ENCODE data around the gene SPEF2.
"Not testable (repeated sequence)": the region's sequence is repeated elsewhere in the genome, so short reads cannot be mapped to it uniquely, and the experiment has no call there.

SPEF2 gene

DNA sequence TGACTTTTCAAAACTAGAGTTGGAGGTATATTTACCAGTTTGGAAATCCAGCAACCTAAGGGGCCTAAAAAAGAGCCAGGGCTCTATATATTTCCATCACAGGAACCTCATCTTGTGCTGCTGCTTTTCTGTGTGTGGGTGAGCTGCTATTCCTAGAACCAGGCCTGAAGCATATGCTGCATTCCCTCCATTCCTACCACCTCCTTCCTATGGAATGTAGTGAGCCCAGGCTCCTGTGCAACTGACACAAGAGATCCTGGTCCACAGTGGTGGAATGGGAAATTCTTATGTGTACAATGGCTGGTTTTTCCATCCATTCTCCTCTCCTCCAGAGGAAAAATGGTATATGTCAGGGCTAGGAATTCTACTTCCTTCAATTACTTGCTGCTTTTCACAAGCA lies 39.1 kb downstream of the SPEF2 start:
- DNase-seq = no peak

DNA sequence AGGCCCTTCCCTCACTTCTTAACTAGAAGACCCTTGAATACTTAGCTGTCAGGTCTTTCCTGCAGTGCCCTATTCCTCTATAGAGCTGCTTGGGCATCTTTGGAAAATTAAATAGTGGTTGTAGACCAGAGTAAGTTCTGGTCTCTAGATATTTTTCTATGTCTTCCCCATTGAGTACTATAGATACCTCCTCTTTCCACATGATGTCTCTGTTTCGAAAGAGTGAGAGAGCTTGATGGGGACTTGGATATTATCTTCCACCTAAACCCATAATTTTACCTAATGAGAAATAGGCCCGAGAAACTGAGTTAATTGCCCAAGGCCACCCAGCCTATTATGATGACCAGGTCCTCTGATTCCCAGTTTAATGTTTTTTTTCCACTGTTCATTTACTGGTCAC lies 40.2 kb downstream of the SPEF2 start:
- DNase-seq = no peak

DNA sequence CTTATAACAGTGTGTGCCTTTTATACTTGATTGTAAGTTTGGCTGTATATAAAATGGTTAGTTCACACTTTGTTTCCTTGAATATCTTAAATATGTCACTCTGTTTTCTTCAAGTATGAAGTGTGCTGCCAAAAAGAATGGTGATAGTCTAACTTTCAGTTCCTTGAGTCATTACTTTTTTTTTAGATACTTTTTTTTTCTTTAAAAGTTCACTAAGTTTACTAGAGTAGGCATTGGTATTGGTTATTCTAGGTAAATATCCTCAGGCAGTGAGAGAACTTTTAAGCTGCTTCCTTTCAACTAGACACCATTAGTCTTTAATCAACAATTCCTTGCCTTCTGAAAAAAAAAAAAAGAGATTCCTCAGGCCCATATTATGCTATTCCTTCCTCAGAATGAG lies 41.9 kb downstream of the SPEF2 start:
- DNase-seq = no peak

DNA sequence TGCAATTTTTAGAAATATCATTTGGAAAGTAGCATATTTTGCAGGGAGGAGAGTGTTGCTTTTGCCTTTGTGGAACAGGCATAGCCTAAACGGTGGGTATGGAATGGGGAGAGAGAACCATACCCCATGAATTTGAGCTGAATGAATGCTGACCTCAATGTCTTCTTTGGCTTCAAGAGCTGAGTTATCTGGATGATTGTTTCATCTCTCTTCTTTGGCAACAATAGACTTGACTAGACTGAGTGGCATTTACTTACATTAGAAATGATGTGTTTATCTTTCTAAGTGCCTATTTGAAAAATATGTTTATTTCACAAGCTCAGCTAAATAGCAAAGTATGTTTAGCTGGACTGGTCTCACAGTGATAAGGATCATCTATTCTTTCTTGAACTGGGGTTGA lies 42.8 kb downstream of the SPEF2 start:
- DNase-seq = no peak

DNA sequence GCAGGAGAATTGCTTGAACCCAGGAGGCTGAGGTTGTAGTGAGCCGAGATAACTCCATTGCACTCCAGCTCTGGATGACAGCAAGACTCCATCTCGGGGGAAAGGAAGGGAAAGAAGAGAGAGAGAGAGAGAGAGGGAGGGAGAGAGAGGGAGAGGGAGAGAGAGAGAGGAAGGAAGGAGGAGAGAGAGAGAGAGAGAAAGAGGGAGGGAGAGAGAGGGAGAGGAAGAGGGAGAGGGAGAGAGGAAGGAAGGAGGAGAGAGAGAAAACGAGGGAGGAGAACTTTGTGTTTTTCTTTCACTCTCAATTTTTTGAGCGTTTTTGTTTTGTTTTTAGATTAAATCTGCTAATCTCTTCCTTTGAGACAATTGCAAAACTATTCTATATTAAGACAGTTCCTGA lies 46.9 kb downstream of the SPEF2 start:
- no peak for DNase-seq

DNA sequence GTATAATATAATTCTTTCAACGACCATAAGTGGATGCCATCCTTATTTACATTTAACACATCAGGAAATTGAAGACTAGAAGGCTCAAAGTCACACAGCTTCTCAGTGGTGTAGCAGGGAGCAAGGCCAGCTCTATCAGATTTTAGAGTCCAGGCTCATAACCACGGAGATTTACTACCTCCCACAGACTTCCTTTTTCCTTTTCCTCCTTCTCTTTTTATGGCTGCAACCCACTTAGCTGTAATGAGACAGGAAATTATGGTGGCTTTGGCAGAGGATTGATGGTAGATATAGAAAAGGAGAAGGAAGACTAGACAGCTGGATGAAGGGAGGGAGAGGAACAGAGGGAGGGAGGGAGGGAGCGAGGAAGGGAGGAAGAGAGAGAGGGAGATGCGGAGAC lies 47.4 kb downstream of the SPEF2 start:
- no peak for DNase-seq

DNA sequence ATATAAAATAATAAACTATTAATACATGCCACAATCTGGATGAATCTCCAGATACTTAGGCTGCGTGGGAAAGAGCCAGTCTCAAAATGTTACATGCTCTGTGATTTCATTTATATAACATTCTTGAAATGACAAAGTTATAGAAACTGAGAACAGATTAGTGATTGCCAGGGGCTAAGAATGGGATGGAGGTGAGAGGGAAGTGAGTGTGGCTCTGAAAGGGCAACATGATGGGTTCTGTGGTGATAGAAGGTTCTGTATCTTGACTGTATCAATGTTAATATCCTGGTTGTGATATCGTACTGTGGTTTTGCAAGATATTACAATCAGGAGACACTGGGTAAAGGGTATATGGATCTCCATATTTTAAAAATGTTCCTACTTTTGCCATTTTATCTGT lies 50.7 kb downstream of the SPEF2 start:
- no peak for DNase-seq

DNA sequence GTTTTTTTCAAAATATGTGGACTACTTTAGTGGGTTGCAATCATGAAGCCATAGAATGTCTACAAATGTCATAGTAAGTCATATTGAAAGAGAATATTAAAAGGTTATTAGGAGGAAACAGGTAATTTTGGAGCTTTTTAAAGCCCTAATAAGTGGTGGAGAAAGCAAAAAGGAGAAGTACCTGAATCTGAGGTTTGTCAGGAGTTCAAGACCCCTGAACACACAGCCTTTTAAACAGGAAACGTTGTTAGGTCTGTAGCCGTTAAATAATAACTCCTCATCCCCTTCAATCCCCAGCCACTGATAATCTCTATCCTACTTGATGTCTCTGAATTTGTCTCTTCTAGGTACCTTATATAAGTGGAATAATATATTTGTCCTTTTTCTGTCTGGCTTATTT lies 51.1 kb downstream of the SPEF2 start:
- DNase-seq = no peak

DNA sequence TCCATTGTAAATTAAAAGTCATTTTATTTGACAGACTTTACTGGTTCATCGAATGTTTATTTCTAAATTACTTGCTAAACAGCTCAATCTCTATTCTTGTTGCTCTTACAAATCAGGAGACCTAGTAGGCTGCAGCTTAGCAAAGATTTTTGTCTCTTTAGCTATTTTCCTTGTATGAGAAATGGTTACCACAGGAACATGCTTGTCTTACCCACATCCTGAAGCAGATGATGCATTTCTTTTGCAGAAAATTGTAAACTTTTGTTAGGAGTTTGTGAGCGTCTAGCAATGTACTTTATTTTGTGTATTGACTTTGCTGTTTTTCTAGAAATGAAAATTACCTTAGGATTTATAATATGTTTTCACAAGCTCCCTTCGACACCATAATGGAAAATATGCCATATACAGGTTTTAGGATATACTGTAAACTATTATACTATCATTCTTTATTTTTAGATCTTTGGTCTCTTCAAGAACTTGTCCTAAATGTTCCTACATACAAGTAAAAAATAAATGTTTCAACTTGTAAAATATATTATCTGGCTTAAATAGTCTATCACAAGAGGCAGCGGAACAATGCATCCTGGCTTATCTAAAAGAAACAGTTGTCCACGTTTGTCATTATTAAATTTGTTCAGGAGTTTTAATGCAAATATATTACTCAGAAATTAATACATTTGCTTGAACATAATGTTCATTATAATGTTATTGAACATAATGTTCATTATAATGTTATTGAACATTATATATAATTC lies 54.1 kb downstream of the SPEF2 start:
- DNase-seq = no peak

DNA sequence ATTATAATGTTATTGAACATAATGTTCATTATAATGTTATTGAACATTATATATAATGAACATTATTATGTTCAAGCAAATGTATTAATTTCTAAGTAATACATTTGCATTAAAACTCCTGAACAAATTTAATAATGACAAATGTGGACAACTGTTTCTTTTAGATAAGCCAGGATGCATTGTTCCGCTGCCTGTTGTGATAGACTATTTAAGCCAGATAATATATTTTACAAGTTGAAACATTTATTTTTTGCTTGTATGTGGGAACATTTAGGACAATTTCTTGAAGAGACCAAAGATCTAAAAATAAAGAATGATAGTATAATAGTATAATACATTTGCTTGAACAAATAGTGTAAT lies 54.6 kb downstream of the SPEF2 start:
- DNase-seq = not testable (repeated sequence)

DNA sequence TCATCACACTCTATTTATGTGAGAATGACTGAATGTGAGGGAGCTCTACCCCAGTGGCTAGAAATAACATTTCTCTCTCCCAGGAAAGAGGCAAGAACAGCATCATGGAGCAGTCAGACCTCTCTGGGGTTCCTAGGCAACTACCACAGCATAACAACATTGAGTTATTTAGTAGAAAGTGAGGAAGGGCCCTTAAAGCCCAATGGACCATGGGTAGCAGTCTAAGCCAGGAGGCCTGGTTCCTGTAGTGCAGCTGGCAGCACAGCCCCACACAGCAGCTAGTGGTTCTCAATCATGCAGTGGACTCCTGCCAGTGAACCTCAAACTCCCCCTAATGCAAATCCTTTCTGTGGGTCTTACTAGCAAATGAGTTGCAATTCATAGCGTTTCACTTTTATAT lies 55.3 kb downstream of the SPEF2 start:
- no peak for DNase-seq

DNA sequence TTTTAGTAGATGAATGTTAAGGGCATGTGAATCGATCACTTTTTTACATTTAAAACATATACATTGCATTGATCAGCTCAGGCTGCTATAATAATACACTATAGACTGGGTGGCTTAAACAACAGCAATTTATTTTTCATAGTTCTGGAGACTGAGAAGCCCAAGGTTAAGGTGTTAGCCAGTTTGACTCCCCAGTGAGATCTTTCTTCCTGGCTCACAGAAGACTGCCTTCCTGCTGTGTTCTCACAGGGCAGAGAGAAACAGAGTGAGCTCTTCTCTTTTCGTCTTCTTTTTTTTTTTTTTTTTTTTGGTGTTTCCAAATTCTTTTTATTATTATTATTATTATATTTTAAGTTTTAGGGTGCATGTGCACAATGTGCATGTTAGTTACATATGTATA lies 56.4 kb downstream of the SPEF2 start:
- DNase-seq = no peak

DNA sequence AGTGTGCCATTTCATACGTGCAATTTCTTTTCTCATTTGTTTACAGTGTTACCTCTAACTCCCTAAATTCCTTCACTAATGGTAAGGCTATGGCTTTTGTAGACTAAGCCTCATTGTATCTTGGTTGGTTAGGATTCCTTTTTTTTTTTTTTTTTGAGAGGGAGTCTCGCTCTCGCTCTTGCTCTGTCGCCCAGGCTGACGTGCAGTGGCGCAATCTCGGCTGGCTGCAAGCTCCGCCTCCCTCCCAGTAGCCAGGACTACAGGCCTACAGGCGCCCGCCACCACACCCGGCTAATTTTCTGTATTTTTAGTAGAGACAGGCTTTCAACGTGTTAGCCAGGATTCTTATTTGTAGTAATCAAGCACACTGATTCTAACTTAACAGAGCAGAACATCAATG lies 57.7 kb downstream of the SPEF2 start:
- DNase-seq = no peak

DNA sequence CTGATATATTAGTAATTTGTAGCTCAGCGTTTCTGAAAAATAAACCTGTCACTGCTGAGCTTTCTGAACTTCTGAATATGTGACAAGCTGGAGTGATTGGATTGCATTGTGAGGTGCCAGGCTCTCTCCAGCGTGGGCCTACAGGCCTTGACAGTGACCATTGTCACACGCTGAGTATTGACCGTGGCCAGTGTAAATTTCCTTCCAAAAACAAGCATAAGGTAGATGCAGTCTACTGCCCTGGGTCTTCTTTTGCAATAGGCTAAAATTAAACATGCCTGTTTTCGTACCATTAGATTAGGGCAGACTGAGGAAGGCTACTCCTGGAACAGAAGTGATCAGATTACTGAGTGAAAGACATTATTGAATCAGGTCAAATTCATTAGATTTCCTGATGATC lies 60.2 kb downstream of the SPEF2 start:
- DNase-seq = no peak

DNA sequence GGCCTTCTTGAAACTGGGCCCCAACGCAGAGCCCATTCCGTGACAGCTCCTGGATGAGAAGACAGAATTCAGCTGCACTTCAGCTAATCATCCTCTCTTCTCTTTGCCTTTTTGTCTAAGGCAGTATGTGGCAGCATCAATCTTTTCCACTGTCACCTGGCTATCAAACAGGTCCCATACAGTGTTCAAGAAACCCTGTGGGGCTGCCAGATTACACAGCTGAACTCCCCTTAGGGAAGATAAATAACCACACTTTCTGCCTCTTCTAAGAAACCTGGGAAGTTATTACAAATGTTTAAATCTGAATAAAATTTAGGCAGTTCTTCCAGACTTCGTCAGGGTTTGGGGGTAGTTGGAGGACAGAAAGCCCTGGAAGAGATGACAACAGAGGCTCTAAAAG lies 61.0 kb downstream of the SPEF2 start:
- DNase-seq = no peak

DNA sequence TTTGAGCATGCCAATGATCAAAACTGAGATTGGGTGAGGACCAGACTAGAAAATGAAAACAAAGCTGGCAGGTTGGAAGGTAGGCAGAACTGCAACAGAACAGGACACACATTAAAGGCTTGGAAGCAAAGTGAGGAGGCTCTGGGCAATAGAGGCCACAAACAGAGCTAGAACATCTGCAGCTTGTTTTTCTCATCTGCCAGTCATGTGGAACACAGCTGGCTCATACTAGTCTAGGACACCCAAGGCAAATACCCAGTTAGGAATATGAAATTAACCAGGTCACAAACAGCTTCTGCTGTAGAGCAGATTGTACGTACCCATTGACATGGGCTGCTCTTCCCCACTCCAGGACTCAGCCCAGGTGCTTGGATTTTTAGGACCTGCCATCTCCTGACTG lies 61.7 kb downstream of the SPEF2 start:
- DNase-seq = no peak

DNA sequence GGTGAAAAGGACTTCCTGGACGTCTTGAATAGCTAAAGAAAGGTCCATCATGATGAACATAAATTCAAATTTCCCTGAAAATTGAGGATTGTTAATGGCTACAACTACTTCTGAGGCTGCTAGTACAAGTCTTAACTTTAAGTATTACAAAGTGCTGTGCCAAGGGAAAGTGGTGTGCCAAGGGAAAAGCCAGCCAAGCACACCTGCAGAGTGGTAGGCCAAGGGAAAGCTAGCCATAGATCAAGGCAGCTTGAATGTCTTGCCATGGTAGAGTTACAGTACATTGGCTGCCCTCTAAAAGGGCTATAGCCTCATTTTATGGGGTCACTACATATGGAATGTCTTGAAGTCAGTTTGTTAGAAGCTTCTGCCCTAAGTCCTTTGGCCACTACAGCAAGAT lies 64.2 kb downstream of the SPEF2 start:
- no peak for DNase-seq

DNA sequence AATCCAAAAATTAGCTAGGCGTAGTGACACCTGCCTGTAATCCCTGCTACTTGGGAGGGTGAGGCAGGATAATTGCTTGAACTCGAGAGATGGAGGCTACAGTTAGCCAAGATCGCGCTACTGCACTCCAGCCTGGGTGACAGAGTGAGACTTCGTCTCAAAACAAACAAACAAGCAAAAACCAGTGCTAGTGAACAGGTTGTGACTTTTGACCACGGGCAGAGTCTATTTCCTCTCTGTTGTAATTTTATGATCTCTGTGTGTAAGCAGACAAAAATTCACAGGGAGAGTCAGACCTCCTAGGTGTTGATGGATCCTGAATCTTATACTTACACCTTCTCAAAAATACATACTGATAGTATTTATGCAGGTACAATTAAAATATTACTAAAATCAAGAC lies 65.8 kb downstream of the SPEF2 start:
- no peak for DNase-seq

DNA sequence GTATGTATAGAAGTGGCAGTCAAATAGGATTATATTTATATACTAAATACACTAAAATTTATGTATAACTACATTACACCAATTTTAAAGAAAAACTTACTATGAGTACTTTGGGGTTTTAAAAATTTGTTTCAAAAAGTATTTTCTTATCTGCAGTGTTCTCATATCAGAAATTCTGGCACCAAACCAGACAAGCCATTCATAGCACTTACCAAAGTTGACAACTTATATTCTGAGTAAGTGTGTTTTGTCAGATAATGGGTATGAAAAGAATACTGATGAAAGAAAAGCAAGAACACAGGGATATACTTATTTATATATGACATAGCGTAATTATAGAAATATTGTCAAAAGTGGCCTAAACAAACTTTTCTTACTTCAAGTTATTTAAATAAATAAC lies 67.5 kb downstream of the SPEF2 start:
- DNase-seq = no peak

DNA sequence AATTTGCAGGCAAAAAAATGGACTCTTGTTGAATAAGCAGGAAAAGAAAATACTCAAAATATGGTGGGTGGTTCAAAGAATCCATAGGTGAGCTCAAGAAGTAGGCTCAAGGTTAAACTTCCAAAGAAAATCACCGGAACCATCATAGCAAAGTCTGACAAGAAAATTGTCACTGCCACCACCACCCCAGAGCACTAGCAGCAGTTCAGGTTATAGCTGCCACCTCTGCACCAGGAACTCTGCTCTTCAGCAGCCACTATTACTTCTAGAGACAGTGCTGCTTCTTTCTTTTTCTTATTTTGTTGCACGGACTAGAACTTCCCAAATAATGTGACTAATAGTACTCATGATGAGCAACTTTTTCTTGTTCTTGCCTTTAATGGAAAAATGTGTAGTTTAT lies 70.3 kb downstream of the SPEF2 start:
- no peak for DNase-seq

DNA sequence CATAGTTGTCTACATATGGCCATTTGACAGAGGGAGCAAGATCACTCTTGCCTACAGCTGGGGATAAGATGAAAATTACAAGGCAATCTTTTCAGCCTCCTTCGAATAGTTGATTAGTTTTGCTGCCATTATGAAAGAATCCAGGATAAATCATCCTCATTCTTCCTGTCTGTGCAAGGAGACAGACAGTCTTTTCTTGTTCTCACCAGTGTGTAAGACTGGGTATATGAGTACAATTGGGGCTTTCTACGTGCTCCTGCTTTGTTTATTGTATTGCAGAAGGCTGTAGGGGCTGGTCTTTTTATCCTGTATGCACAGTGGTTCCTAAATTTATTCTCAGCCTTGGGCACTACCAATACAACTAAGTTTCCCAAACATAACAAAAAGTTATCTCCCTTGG lies 76.8 kb downstream of the SPEF2 start:
- no peak for DNase-seq

DNA sequence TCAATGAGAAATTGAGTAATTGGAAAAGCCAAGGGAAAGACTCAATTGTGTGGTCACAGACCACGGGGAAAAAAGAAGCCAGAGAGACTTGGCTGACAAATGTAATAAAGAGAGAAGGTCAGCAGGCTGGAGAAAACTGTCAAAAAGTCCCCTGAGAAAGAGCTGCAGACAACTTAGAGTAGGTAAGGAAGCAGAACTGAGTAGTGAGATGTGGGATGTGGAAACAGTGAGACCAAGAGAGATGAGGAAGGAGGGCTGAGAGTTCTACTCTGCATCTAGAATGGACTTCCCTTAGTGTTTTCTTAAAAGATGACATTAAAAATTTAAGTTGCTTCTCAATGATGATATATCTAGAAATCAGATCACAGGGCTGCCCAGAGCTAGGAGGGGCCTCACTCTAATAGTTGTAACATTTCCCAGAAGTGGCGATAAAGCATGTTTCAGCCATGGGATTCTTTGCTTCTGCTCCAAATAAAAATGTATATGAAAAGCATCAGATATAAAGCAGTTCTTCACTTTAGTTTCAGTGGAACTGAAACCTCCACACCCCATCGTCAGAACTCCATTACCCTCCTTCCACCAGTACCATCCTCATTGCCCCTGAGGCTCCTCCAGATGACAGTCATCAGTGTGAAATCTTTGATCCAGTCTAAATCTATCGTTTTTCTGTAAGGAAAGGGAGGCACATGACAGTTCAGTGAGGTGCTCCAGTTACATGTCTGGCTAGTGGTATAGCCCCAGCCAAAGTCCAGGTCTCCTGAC lies 80.6 kb downstream of the SPEF2 start:
- DNase-seq = no peak

DNA sequence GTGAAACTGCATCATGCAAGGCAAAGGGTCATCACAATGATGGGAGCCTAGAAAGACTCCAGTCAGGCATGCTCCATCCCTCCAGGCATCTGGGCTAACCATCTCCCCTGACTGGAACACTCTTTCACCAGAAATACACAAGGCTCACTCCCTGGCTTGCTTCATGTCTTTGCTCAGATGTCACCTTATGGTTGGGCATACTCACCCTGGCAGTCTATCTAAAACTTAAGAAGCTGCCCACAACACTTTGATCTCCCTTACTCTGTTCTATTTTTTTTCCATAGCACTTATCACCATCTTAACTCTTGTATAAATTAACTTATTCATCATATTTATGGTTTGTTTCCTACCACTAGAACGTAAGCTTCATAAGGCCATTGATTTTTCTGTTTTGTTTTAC lies 90.0 kb downstream of the SPEF2 start:
- DNase-seq = no peak

DNA sequence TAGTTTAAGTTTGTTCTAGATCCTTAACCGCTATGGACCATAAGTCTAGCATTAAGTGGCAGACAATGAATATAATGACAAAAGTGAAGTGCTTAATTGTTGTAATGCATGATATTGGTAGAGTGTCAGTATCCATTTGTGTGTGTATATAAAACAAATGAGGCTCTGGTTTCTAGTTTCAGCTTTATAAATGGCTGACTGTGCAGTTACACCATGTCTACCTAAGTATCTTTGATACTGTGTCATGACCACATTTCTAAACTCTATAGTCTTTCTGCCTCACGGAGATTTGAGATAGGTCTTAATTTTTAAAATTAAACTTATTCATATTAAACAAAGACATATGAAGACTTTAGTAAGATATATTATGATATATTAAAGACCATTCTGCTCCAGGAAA lies 92.0 kb downstream of the SPEF2 start:
- DNase-seq = no peak

DNA sequence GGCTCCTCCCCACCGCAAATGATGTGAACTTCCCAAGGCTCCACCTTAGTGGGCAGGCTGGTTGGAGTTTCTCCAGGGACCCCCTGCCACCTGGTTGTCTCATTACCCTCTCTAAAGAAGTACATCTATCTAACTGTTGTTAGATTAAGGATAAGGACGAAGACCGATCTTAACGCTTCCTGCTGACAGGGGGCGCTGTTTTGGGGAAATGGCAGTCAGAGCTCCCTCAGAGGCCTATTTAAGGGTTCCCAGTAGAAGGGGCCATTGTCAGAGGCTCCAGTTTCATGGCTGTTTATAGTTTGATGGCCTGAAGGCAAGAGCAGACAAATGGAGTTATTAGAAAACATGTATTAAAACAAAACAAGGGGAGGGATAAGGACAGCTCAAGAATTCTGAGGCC lies 100.1 kb downstream of the SPEF2 start:
- DNase-seq = no peak

Measured in NCI-H1694 (cell line).